Suprapubic skin (tissue), 4 donors: ENCODE measurements around the gene GLP2R.

ENCODE experiments used
- CTCF ChIP-seq, 2 donors: fragments of 200-600 bp in 1 of 2; fragments of 450-650 bp in 1 of 2; sonication (generic) in 1 of 2; IDR thresholded peaks; one replicate each; pipeline ENCODE4 v1.5.1; 2016 to 2019; ENCODE audit warnings: antibody characterized with exemption in 2 of 2, mild to moderate bottlenecking in 1 of 2, moderate library complexity in 1 of 2
- EP300 ChIP-seq: sonication (generic); formaldehyde crosslinking; IDR thresholded peaks from one replicate; pipeline ENCODE4 v1.6.1; 2017; ENCODE audit warnings: antibody characterized with exemption
- POLR2A ChIP-seq, 2 donors: fragments of 450-650 bp; IDR thresholded peaks; one replicate each; pipeline ENCODE4 v1.6.1; 2017; ENCODE audit warnings: antibody characterized with exemption in 2 of 2, mild to moderate bottlenecking in 2 of 2, moderate library complexity in 2 of 2
- POLR2AphosphoS5 ChIP-seq, 3 donors: sonication (generic); formaldehyde crosslinking; IDR thresholded peaks; one replicate each; pipeline ENCODE4 v1.6.1; 2017; ENCODE audit warnings: antibody characterized with exemption in 3 of 3

- TF ChIP-seq CTCF (IDR thresholded peaks at IDR 0.05), result no peak
- TF ChIP-seq EP300, result no peak
- no peak for TF ChIP-seq POLR2A (IDR thresholded peaks at IDR 0.05)
- no peak for TF ChIP-seq POLR2AphosphoS5 (IDR thresholded peaks at IDR 0.05)
Observed at GRCh38 chr17:9929871-9930270, 104.1 kb downstream of the GLP2R start.
